ENCODE measurements around the gene ZNF326.

The ZNF326 gene, protein sequence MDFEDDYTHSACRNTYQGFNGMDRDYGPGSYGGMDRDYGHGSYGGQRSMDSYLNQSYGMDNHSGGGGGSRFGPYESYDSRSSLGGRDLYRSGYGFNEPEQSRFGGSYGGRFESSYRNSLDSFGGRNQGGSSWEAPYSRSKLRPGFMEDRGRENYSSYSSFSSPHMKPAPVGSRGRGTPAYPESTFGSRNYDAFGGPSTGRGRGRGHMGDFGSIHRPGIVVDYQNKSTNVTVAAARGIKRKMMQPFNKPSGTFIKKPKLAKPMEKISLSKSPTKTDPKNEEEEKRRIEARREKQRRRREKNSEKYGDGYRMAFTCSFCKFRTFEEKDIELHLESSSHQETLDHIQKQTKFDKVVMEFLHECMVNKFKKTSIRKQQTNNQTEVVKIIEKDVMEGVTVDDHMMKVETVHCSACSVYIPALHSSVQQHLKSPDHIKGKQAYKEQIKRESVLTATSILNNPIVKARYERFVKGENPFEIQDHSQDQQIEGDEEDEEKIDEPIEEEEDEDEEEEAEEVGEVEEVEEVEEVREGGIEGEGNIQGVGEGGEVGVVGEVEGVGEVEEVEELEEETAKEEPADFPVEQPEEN

DNA sequence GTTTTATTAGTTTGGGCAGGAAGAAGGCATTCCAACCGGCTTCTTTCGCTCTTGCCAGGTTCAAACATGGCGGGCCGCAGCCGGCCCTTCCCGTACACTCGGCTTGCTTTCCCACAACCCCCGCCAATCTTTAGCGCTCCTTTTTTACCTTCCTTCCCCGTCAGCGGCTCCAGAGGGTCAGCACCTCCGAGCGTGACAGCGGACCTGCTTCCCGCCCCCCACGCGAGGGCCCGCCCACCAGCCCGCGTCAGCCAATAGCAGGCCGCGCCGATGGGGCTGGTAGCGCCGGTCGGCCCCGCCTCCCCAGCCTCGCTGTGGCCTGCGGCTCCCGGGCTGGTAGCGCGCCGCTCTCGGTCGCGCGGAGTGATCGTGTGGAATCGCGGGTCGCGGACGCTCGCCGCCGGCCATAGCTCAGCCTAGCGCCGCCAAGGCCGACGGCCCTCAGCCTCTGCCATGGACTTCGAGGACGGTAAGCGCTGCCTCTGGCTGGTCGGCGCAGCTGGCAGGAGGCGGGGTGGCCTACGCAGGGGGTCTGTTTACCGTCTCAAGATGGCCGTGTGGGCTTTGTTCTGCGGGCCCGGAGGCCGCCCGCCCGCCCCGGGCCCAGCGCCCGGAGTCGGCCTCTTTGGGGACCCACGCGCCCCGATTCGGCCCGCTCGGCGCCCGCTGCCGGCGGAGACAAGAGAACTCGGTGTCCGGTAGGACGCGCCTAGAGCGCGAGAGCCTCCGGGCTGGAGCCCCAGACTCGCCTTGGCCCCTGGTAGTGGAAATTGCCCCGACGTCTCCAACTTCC is at the start of gene ZNF326:
TSS of gene ZNF326 (plus strand) at position 306 of the 793 bp plus-strand sequence. CDS start at position 454, 148 bp downstream.
- peak; percentile 94 for DNase-seq

- DNase-seq = no peak
Observed at GRCh38 chr1:89945852-89946476, 48.9 kb upstream of the ZNF326 start.

DNA sequence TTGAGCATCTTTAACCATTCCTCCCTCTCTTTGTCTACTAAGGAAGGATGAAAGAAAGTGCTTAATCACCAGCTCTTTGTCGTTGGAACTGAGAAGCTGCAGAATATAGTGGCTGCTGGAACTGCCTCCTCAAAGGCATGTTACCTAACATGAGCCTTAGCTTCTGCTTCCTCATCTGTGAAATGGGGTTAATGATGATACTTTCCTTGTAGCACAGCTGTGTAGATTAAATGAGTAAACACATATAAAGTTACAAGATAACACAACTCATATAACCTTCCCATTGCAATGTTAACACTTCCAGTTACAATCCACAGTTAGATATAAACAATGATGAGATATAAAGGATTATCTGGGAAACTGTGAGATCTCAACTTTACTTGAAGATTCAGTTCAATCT is 48.4 kb upstream of the ZNF326 start:
- no peak for DNase-seq

- DNase-seq = no peak
Observed at GRCh38 chr1:89948722-89949345, 46.1 kb upstream of the ZNF326 start.

GRCh38 chr1:89949991-89950624 is 44.8 kb upstream of the ZNF326 start:
- DNase-seq = no peak

GRCh38 chr1:89950703-89951102 is 44.2 kb upstream of the ZNF326 start:
- no peak for DNase-seq

DNA sequence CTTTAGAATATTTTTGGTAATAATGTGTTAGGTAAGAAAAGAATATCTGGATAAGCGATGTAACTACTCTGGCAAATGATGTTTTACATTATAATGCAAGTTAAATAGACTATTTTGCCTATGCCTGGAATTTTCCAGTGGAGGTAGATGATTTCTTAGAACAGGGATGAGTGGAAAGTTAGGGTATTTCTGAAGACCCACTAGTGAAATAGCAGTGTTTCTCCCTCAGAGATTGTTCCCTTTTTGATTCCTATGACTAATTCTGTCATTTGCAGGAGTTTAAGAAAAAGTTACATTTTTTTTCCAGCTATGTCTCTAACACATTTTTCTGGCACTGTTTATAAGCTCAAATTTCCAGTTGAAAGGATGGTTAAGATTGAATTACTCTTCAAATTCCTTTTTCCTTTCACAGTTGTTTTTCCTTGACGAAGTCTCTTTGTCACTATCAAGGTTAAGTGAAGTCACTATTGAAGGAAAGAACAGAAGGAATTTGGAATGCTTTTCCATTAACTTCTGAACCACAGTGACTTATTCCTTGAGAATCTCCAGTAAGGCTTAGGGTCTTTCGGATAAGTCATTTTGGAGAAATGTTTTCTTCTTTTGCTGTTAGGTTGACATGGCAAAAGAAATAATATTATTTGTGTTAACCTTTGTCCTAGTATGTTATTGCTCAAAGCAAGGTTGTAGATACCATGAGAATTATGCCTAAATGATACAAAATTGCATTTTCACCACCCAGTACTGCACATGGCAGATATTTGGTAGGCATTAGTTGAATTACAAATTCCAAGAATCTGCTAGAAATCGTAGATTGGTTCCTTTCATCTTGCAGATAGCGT is 42.9 kb upstream of the ZNF326 start:
- no peak for DNase-seq

DNA sequence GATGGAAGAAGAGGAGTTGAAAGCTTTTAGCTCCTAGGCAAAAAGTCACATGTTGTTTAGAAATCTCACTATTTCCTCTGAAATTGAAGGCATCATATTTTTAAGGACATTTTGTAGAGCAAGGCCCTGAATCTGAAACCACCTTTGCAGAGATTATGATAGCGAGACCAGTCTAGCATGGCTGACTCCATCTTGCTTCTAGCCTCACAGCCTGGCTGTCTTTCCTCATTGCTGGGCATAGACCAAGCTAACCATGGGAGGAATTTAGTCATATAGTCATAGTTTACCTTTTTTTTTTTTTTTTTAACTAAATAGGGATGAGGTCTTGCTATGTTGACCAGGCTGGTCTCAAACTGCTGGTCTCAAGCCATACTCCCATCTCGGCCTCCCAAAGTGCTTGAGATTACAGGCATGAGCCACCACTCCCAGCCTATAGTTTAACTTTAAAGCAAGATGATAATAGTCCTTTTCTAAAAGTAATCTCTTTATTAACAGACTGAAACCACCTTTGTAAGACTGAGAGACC is 42.2 kb upstream of the ZNF326 start:
- no peak for DNase-seq

- no peak for DNase-seq
Observed at GRCh38 chr1:89953131-89953626, 41.7 kb upstream of the ZNF326 start.

GRCh38 chr1:89953929-89954328 is 41.0 kb upstream of the ZNF326 start:
- DNase-seq = no peak

DNA sequence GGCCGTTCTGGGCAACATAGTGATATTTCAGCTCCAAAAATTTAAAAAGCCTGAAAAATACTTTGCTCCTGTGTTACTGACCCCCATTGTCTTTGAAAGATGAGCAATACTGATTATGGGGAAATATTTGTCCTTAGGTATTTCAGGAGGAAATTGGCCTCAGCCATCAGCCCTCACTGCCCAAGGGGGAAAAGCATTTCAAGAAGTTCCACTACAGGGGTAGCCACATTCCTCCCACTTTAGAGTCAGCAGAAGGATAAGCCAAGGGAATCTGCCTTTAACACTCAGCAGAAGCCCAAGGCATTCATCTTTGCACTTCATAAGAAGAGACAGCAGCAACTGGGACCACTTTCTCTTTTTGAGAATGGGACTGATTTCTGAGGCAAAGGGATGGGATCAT is 40.5 kb upstream of the ZNF326 start:
- DNase-seq = no peak

GRCh38 chr1:89955311-89956205 is 39.4 kb upstream of the ZNF326 start:
- DNase-seq = no peak

- no peak for DNase-seq
Observed at GRCh38 chr1:89957107-89957506, 37.8 kb upstream of the ZNF326 start.

GRCh38 chr1:89958851-89959654 is 35.9 kb upstream of the ZNF326 start:
- DNase-seq = no peak

DNA sequence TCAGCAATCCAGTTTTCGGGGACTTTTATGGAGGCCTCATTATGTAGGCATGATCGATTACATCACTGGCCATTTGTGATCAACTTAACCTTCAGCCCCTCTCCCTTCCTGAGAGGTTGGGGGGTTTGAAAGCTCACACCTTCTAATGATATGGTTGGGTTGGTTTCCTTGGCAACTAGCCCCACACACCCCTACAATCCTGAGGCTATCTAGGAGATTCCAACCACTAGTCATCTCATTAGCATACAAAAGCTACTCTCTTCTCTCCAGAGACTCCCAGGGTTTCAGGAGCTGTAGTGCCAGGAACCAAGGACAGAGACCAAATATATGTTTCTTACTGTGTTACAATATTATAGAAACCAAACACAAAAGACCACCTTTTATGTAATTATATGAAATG is 35.2 kb upstream of the ZNF326 start:
- no peak for DNase-seq

- DNase-seq = no peak
Observed at GRCh38 chr1:89962024-89962741, 32.7 kb upstream of the ZNF326 start.

DNA sequence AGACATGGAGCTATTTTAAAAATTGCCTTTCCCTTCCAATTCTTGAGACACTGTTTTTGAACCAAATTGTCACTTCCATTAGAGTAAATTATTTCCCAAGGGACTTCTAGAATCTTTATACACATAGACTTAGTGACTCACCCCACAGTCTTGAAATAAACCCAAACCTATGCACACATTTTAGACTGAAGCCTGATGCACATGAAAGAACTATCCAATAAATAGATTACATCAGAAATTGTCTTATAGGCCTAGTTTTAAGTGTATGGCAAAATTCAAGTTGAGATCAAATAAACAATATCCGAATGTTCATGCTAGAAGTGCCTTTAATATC is 32.2 kb upstream of the ZNF326 start:
- no peak for DNase-seq

- DNase-seq = no peak
Observed at GRCh38 chr1:89965193-89965768, 29.6 kb upstream of the ZNF326 start.

Data from NCI-H1092 (cell line).